GDM1 (cell line): ENCODE results near the gene MAL.

ENCODE experiments used
- DNase-seq: peaks from one replicate; lab custom pipeline; 2025; lab: John Stamatoyannopoulos, UW

Gene MAL

DNA sequence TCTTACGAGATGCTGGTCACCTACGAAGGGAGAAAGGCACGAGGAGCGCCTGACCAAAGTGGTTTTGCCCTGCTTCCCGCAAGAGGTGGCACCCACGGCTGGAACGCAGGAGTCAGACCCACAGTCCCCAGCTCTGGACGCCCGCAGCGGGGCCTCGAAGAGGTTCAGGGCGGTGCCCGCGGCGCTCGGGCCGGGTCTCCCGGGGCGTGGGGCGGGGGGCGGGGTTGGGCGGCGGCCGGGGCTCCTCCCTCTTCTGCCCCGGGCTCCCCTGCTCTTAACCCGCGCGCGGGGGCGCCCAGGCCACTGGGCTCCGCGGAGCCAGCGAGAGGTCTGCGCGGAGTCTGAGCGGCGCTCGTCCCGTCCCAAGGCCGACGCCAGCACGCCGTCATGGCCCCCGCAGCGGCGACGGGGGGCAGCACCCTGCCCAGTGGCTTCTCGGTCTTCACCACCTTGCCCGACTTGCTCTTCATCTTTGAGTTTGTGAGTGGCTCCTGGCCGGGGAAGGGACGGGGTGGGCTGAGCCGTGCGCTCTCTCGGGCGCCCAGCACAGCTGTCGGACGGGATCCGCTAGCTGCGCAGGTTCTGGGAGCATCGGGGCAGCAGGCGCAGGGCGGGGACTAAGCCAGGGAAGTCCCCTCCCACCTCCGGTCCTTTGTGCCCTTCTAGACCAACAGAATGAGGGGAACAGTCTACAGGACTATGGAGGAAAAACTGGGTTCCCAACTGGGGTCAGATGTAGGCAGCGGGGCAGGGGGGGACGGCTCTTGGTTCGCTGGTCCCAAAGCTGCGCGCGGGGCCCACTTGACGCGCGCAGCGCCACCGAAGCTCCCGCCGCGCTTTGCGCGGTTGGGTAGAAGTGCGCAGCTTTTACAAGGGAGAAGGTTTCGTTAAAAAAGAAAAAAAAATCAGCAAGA, at the start of gene MAL:
Gene MAL, plus strand, starts transcription at position 303 of the 914 bp plus-strand sequence. Its CDS starts 85 bp downstream, at position 388.
- DNase-seq: no peak

DNA sequence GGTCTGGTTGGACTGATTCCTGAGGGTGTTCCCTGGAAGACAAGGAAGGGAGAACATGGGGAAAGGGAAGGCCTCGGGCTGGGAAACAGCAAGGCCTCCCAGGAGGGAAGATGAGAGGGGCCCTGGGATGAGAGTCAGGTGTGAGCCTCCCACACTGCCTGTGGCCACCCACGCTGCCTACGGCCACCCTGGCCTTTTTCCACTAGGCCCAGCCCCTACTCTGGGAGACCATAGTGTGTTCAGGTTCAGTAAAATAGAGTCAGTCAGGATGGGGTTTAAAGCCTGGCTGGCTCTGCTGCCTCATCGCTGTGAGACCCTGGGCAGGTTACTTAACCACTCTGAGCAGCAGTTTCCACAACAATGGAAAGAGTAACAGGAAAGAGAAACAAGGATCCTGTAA, 47.7 kb upstream of the MAL start:
- DNase-seq: no peak

DNA sequence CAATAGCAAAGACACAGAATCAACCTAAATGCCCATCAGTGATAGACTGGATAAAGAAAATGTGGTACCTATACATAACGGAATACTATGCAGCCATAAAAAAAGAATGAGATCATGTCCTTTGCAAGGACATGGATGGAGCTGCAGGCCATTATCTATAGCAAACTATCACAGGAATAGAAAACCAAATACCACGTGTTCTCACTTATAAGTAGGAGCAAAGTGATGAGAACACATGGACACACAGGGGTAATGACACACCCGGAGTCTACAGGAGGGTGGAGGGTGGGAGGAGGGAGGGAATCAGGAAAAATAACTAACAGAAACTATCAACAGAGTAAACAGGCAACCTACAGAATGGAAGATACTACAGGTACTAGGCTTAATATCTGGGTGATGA, 46.6 kb upstream of the MAL start:
- DNase-seq: no peak

GRCh38 chr2:94979406-94980375, 45.8 kb upstream of the MAL start:
- DNase-seq: no peak

GRCh38 chr2:94980406-94980805, 45.1 kb upstream of the MAL start:
- DNase-seq: no peak

GRCh38 chr2:94982156-94982555, 43.4 kb upstream of the MAL start:
- no peak for DNase-seq

DNA sequence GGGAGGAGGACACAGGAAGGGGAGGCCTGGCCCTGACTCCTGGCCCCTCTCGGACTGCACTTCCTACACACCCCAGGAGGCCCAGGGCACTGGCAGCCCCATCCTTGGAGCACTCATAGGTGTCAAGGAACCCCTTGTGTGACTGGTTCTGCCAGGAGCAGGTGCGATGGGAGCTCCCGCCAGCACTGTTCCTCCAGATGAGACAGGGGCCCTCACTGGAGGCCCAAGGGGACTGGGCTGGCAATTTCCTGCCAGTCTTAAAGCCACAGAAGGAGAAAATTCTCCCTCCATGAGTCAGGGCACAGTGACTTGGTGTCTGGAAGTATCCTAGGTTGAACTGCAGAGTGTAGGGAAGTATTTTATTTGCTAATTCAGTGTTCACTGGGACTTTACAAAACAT, 42.8 kb upstream of the MAL start:
- no peak for DNase-seq

GRCh38 chr2:94984964-94985575, 40.4 kb upstream of the MAL start:
- DNase-seq: no peak

DNA sequence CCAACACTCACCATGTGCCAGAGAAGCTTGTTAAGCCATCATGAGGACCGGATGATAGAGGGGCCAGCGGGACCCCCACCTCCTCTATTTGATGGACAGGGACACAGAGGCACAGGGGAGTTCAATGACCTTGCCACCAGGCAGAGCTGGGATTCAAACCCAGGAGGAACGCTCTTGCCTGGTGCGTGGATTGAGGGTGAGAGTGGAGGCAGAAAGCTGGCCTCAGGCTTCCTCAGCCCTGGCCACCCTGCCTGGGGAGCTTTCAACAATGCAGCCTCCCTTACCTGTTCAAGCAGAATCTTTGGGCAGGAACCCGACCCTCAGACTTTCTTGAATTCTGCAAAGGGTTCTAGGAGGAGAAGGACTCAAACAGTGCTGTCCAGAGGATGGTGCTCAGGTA, 39.9 kb upstream of the MAL start:
- DNase-seq: no peak

GRCh38 chr2:94986392-94986963, 39.0 kb upstream of the MAL start:
- DNase-seq: no peak

- no peak for DNase-seq
Observed at GRCh38 chr2:94987074-94988020, 38.2 kb upstream of the MAL start.

- DNase-seq: no peak
Observed at GRCh38 chr2:94990956-94991355, 34.6 kb upstream of the MAL start.

- no peak for DNase-seq
Observed at GRCh38 chr2:94992360-94992759, 33.1 kb upstream of the MAL start.

GRCh38 chr2:94993176-94994062, 32.1 kb upstream of the MAL start:
- DNase-seq: no peak

DNA sequence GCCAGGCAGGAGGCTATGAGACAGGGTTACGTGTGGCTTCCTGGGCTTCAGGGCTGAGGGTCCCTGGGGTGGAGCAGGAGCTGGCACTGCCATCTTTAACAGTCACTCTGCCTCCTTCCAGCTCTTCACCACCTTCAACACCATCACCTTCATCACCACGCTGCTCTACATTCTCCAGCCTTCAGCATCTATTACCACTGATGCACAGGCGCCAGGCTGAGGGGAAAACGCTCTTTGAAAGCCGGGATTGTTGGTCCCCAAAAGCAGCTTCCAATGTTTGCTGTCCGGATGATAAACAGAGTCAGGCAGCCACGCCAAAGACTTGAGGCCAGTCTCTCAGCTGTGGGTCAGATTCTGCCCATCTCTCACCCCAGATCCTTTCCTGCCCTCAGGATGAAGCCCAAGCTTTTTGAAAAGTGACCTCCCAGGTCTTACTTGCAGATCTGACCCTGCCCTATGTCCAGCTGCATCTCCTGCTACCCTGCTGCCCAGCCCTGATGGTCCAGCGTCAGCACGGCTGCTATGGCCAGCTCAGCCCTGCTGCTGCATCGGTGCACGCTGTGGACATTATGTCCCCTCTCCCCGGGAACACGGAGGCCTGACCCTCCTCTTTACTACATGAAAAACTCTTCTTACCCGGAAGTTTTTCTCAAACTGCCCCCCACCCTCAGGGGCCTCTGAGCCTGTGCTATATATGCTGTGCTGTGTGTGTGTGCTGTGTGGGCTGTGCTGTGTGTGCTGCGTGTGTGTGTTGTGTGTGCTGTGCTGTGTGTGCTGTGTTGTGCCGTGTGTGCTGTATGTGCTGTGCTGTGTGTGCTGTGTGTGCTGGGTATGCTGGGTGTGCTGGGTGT, 31.2 kb upstream of the MAL start:
- no peak for DNase-seq

DNA sequence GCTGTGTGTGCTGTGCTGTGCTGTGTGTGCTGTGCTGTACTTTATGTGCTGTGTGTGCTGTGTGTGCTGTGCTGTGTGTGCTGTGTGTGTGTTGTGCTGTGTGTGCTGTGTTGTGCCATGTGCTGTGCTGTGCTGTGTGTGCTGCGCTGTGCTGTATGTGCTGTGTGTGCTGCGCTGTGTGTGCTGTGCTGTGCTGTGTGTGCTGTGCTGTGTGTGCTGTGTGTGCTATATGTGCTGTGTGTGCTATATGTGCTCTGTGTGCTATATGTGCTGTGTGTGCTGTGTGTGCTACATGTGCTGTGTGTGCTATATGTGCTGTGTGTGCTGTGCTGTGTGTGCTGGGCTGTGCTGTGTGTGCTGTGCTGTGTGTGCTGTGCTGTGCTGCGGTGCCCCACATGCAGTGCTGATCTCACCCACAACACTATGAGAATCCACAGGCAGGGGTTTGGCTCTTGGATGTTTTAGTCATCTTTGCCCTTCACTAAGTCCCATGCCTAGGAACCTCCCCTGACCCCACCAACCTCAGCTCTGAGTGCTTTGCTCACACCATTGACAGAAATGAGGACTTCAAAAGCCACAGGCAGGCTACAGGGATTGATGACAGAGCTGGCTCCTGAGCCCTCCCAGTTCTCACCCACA, 30.5 kb upstream of the MAL start:
- no peak for DNase-seq

- DNase-seq: no peak
Observed at GRCh38 chr2:94995553-94996304, 29.8 kb upstream of the MAL start.
